Muscle of arm (tissue), 12 donors: ENCODE data around the gene PRAMEF13. TPM values are rescaled to one million over a fixed set of nuclear protein-coding genes. Genes with fewer than 3 reads are reported as not detected.
"Not testable (repeated sequence)": the region's sequence is repeated elsewhere in the genome, so short reads cannot be mapped to it uniquely, and the experiment has no call there.

Source experiments
- DNase-seq: peaks from one replicate; pipeline ENCODE4 v3.0.0-alpha.2; 2013
- polyA plus RNA-seq, 12 donors: library from polyadenylated mRNA; unstranded; fragments of 120-200 nt; gene quantifications; one replicate each; pipeline ENCODE4 v1.2.1, GENCODE V29; 2013; ENCODE audit not compliant: insufficient read length in 12 of 12

Gene PRAMEF13
- polyA plus RNA-seq, 12 donors, result not detected

DNA sequence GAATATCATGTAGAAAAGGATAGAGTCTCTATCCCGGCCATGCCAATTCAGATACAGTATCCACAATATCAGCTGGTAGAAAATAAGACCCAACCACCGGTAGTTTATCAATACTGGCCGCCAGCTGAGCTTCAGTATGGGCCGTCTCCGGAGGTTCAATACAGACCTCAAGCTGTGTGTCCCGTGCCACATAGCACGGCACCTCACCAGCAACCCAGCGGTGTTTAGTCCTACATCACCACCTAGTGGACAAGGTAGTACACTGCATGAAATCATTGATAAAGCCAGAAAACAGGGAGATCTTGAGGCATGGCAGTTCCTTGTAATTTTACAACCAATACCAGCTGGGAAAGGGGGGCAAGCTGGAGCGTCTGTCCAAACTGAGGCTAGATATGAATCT, 7.5 kb upstream of the PRAMEF13 start:
- DNase-seq, result not testable (repeated sequence)

DNA sequence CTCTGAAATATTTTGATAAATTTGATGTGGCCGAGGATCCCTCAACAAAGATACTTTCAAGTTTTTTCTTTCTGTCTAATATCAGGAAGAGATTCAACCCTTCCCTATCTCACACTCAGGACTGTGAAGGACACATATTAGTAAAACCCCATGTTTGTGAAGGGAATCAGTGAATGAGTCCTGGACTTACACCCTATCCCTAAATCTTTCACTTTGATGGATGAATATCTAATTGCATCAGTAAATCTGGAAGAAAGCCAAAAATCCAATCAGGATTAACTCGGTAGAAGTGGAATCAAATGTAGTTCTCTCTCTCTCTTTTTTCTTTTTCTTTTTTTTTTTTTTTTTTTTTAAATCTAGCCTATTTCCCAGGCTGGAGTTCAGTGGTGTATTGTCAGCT, 29.7 kb downstream of the PRAMEF13 start, which contains the start of gene PRAMEF9:
Gene PRAMEF9 (plus strand): TSS at position 301 of the 400 bp plus-strand sequence. CDS start 3,433 bp downstream, outside the sequence.
- not testable (repeated sequence) for DNase-seq

DNA sequence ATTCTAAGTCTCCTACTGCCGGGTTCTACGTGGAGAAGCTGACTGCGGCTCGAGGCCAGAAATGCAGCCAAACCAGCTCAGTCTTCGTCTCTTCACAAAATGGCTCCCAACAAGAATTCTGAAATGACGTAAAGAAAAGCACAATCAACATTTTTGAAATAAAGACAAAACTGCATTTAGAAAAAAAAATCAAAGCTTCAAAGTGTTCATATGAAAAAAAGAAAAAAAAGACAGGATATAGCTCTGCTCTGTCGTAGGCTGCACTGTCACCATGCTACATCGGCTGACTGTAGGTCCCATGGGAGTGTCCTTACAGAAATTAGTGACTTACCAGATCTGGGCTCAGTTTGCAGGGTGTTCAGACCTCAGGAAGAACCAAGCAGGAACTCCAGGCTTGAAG, 35.7 kb downstream of the PRAMEF13 start, which contains the start of gene HNRNPCL4:
Gene HNRNPCL4 (minus strand): TSS at position 101 of the 400 bp plus-strand sequence. CDS start 164 bp downstream, outside the sequence.
- not testable (repeated sequence) for DNase-seq

DNA sequence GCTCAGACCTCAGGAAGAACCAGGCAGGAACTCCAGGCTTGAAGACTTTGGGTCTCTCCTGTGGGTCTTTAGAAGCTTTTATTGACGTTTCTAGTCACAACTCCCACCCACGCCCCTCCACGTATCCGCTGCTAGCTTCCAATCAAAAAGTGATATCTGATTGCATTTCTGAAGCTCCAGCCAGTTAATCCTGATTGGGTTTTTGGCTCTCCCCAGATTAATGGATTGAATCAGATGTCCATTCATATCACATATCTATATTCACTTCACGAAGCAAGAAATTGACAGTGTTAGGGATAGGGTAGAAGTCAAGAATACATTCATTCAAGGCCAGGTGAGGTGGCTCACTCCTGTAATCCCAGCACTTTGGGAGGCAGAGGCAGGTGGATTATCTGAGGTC, 45.3 kb downstream of the PRAMEF13 start, which contains the start of gene PRAMEF26:
Gene PRAMEF26 (minus strand): TSS at position 101 of the 400 bp plus-strand sequence. CDS start 2,914 bp downstream, outside the sequence.
- DNase-seq, result not testable (repeated sequence)

Other genes starting within 250 kb of the PRAMEF13 start
- gene PRAMEF27, start 144.8 kb downstream of the PRAMEF13 start, polyA plus RNA-seq, result not detected
- gene HNRNPCL3, start 140.6 kb downstream of the PRAMEF13 start, polyA plus RNA-seq, result not detected
- gene PRAMEF25, start 130.6 kb downstream of the PRAMEF13 start, polyA plus RNA-seq, result not detected
- gene HNRNPCL2, start 84.6 kb downstream of the PRAMEF13 start, polyA plus RNA-seq, result under 1 TPM in 1 of 12 donors, not detected in 11; 0.34 TPM
- not detected for gene PRAMEF26, start 45.4 kb downstream of the PRAMEF13 start, polyA plus RNA-seq
- under 1 TPM in 1 of 12 donors, not detected in 11; 0.24 TPM for gene HNRNPCL4, start 35.8 kb downstream of the PRAMEF13 start, polyA plus RNA-seq
- gene PRAMEF9, start 29.6 kb downstream of the PRAMEF13 start, polyA plus RNA-seq, result not detected
- gene PRAMEF18, start 24.7 kb upstream of the PRAMEF13 start, polyA plus RNA-seq, result not detected
- gene PRAMEF5, start 52.8 kb upstream of the PRAMEF13 start, polyA plus RNA-seq, result not detected
- gene PRAMEF8, start 83.7 kb upstream of the PRAMEF13 start, polyA plus RNA-seq, result not detected
- gene PRAMEF33, start 102.1 kb upstream of the PRAMEF13 start, polyA plus RNA-seq, result not detected
- not detected for gene PRAMEF15, start 114.2 kb upstream of the PRAMEF13 start, polyA plus RNA-seq
- not detected for gene PRAMEF14, start 145.7 kb upstream of the PRAMEF13 start, polyA plus RNA-seq
- gene PRAMEF19, start 170.5 kb upstream of the PRAMEF13 start, polyA plus RNA-seq, result not detected
- not detected for gene PRAMEF17, start 188.2 kb upstream of the PRAMEF13 start, polyA plus RNA-seq
- gene PRAMEF20, start 209.0 kb upstream of the PRAMEF13 start, polyA plus RNA-seq, result under 1 TPM in 1 of 12 donors, not detected in 11; 0.16 TPM